ENCODE results near the gene HAPLN2. TPM values are rescaled to one million over a fixed set of nuclear protein-coding genes. Genes with fewer than 3 reads are reported as not detected.

HAPLN2 gene
- total RNA-seq = 1 to 10 TPM in 3 of 10 donors, under 1 TPM in 6, not detected in 1; 0.24 to 1.7 (median 0.77) TPM
- 1 to 10 TPM; 3.0 to 6.3 TPM for polyA plus RNA-seq
- long read RNA-seq, donor 1 = 0 reads
- long read RNA-seq, donor 2, partial matches to known transcripts = 0 of 1 reads
- long read RNA-seq, donor 2, other reads (novel, unspliced or antisense) = 1 of 1 reads
- long read RNA-seq, donor 3 = 0 reads

GRCh38 chr1:156618853-156619581, at the start of gene HAPLN2:
HAPLN2 (plus strand) TSS chr1:156619415; CDS start chr1:156623491, 4,076 bp downstream.
- peak in 6 of 9 donors; percentile 18 to 42 (median 28) for TF ChIP-seq CTCF (IDR thresholded peaks at IDR 0.05)
- Histone ChIP-seq H3K4me1 (peaks cover 10 to 36% (median 26%) of the 10 kb centered on the region in 9 donors), H3K4me3 (no peak within 1 kb of the TSS), H3K27me3 (peaks cover 5 to 59% (median 8%) of the 10 kb centered on the region in 7 donors), H3K9me3 (no peaks in the 10 kb centered on the region), H3K27ac (no peak within 1 kb of the TSS), H3K36me3 (no peaks in the 10 kb centered on the region)
- WGBS, 2 donors = 18 to 21% methylated on average over 7 of the region's 7 CpGs
- intact Hi-C loops (cut with DNase I) = loop anchor here in 2 of 10 donors (5.0 to 10.0 kb wide), 2 partner anchors 37 to 164 kb away; no protein-coding TSS in a partner anchor
- DNase-seq (no peak), ATAC-seq (no peak)

DNA sequence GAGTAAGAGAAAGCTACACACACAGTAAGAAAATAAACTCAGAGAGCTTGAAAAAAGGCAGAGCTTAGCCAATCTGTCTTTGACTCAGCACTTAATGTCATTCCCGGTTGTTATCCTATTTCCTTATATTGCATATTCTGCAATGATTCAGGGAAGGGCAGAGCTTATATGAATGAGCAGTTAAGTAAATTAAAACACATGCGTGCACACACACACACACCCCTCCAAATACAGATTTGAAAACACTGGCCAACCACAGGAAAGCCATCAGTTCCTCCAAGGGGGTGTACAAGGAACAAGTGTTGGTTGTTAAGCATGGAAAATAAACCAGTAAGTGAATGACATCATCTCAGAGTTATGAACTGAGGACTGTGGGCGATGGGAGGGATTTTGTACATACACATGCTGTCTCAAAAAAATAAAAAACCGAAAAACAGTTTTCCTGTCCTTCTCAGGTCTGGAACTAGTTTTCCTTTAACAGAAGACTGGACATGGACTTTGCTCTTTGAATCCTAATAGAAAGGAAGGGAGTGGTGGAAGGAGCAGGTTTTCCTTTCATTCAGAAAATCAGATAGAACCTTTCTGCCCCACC, 47.9 kb upstream of the HAPLN2 start:
- intact Hi-C loops (cut with DNase I) = no loop called here
- WGBS, 2 donors = 20 to 28% methylated on average over 4 of the region's 4 CpGs
- H3K4me1 ChIP-seq = peaks cover 0 to 18% (median 13%) of the 10 kb centered on the region in 9 donors
- H3K27me3 ChIP-seq = peaks cover 0 to 4% (median 0%) of the 10 kb centered on the region in 7 donors
- no peaks in the 10 kb centered on the region for H3K36me3 ChIP-seq
- no peaks in the 10 kb centered on the region for H3K9me3 ChIP-seq
- ATAC-seq (peak in 3 of 8 donors; percentile 29 to 52 (median 31)), DNase-seq (no peak)
- no peak for TF ChIP-seq CTCF (IDR thresholded peaks at IDR 0.05)
- peak overlapping the region in 1 of 10 donors; percentile 31 for H3K27ac ChIP-seq
- peak overlapping the region in 1 of 10 donors; percentile 62 for H3K4me3 ChIP-seq

GRCh38 chr1:156571919-156572662, 47.1 kb upstream of the HAPLN2 start, which contains the start of gene IQGAP3:
IQGAP3 (minus strand) TSS chr1:156572565; CDS start chr1:156572529, 36 bp downstream.
- Histone ChIP-seq H3K27me3 (peaks cover 0 to 4% (median 0%) of the 10 kb centered on the region in 7 donors), H3K27ac (peak within 1 kb of the TSS in 1 of 10 donors; percentile 31), H3K4me1 (peaks cover 0 to 18% (median 13%) of the 10 kb centered on the region in 9 donors), H3K9me3 (no peaks in the 10 kb centered on the region), H3K4me3 (peak within 1 kb of the TSS in 9 of 10 donors; percentile 24 to 62 (median 53)), H3K36me3 (no peaks in the 10 kb centered on the region)
- 1% methylated on average over 38 of the region's 38 CpGs for WGBS, 2 donors
- intact Hi-C loops (cut with DNase I) = no loop called here
- ATAC-seq (peak; percentile 88 to 97 (median 95)), DNase-seq (peak; percentile 81 to 90)
- no peak for TF ChIP-seq CTCF (IDR thresholded peaks at IDR 0.05)

DNA sequence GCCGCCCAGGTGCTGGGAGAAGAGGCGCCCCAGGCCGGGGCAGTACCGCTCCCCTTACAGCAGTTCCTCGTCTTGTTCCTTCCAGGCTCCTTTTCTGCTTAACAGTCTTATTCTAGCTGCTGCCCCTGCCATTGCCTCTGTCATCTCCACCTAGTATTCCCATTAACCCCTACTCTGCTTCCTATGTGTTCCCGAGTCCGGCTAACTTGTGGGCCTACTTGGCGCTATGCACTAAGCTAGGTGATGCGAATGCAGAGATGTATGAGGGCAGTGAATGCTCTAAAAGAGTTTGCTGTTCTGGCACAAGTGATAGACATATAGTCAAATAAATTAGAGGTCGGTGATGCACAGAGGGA, 46.6 kb upstream of the HAPLN2 start:
- Histone ChIP-seq H3K36me3 (no peaks in the 10 kb centered on the region), H3K27me3 (peaks cover 0 to 4% (median 0%) of the 10 kb centered on the region in 7 donors)

More for the DNA sequence above, 46.6 kb upstream of the HAPLN2 start:
- WGBS, 2 donors = 32 to 35% methylated on average over 10 of the region's 10 CpGs
- peaks cover 0 to 18% (median 13%) of the 10 kb centered on the region in 9 donors for H3K4me1 ChIP-seq
- no peak overlapping the region for H3K27ac ChIP-seq
- DNase-seq = no peak
- peak overlapping the region in 9 of 10 donors; percentile 24 to 62 (median 53) for H3K4me3 ChIP-seq
- ATAC-seq = no peak
- H3K9me3 ChIP-seq = no peaks in the 10 kb centered on the region
- no peak for TF ChIP-seq CTCF (IDR thresholded peaks at IDR 0.05)
- intact Hi-C loops (cut with DNase I) = no loop called here

All from heart right ventricle (tissue), 16 donors.